NCI-H146 treated with DMSO at 0.1 percent for 48 hours (cell line): ENCODE data around the gene NAGS.
"Not testable (repeated sequence)": the region's sequence is repeated elsewhere in the genome, so short reads cannot be mapped to it uniquely, and the experiment has no call there.

Experiments used
- DNase-seq: peaks from one replicate; lab custom pipeline; 2025; ENCODE audit not compliant: unreplicated experiment; lab: John Stamatoyannopoulos, UW

The NAGS gene

GRCh38 chr17:44039829-44040635 is 35.6 kb downstream of the NAGS start:
- no peak for DNase-seq

- DNase-seq: no peak
These were observed 38.9 kb downstream of the NAGS start for GRCh38 chr17:44043272-44043696.

DNA sequence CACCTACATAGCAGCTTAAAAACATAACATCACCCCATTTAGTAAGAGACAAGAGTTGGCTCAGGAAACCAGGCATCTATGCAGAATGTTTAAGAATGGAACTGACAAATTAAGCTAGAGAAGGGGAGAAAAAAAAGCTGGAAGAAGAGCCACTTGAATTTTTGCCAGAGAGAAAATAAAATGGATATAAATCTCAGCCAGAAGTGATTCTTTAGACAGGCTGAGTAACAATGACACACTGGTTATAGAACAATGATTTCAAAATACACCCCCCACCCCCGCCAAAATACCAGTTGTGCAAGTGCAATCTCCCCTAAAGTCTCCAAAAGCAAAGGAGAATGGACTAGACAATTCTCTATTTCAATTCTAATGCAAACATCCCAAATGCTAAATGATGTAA is 39.6 kb downstream of the NAGS start:
- DNase-seq: no peak

DNA sequence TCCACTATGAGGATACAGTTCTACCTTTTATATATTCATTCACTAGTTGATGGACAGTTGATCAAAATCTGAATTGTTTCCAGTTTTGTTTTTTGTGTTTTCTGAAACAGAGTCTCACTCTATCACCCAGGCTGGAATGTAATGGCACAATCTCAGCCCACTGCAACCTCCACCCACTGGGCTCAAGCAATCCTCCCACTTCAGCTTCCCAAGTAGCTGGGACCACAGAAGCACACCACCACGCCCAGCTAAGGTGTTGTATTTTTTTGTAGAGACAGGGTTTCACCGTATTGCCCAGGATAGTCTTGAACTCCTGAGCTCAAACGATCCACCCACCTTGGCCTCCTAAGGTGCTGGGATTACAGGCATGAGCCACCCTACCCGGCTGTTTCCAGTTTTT is 41.1 kb downstream of the NAGS start:
- DNase-seq: no peak

DNA sequence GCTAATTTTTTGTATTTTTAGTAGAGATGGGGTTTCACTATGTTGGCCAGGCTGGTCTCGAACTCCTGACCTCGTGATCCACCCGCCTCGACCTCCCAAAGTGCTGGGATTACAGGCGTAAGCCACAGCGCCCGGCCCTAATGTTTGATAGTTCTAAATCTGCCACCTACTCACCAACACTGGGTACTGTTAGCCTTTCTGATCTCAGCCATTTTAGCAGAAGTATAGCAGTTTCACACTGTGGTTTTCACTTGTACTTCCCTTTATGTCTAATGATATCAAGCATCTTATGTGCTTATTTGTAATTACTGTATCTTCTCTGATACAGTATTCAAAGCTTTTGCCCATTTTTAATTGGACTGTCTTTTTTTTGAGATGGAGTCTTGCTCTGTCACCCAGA is 42.5 kb downstream of the NAGS start:
- DNase-seq: not testable (repeated sequence)

DNA sequence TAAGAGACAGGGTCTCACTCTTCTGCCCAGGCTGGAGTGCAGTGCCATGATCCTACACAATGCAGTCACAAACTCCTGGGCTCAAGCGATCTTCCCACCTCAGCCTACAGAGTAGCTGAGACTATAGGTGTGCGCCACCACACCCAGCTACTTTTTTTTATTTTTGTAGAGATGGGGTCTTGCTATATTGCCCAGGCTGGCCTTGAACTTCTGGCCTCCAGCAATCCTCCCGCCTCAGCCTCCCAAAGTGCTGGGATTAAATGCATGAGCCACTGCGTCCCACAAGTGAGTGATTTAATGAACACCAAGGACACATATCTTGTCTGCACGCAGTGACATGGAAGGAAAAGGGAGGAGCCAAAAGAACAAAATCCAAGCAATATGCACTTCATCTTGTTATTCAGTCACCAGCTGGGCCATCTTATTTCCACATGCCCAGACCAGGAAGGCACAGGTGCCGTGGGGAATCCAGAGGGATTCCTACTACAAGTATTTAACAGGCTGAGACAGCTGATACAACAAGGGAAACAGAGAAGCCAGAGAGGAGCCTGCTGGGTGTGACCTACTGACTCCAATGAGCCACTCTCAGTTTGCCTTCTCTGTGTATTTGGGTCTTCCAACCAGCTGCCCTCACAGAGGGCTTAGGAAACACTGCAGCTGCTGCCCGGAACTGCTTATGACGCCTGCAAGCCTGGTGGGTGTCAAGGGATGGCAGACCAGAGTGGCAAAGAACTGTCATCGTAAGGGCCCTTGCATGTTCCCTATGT is 45.1 kb downstream of the NAGS start:
- peak; percentile 12 for DNase-seq

GRCh38 chr17:44053125-44053872 is 48.9 kb downstream of the NAGS start:
- DNase-seq: no peak
